Measurements from ENCODE around the gene ITGA2.

ITGA2 gene

GRCh38 chr5:53002491-53002890 lies 13.3 kb downstream of the ITGA2 start:
- Histone ChIP-seq H3K4me3 (ENCODE audit: low read length) (no peak overlapping the region), H3K9ac (ENCODE audit: low read depth, low read length) (no peak overlapping the region), H3K36me3 (ENCODE audit: insufficient read depth, low read length) (no peaks in the 10 kb centered on the region; the same call in 1 of the 2 replicates), H3K9me3 (ENCODE audit: insufficient read depth, low read depth, low read length) (no peaks in the 10 kb centered on the region), H3K27ac (ENCODE audit: low read depth, low read length) (no peak overlapping the region), H3K27me3 (ENCODE audit: insufficient read depth, low read length) (no peaks in the 10 kb centered on the region), H3K4me1 (ENCODE audit: insufficient read depth, low read length) (no peaks in the 10 kb centered on the region)
- WGBS: 90% methylated on average over 1 of the region's 1 CpG

- H3K9ac ChIP-seq (ENCODE audit: low read depth, low read length): no peak overlapping the region
- H3K27ac ChIP-seq (ENCODE audit: low read depth, low read length): no peak overlapping the region
- H3K27me3 ChIP-seq (ENCODE audit: insufficient read depth, low read length): no peaks in the 10 kb centered on the region
- no peaks in the 10 kb centered on the region; the same call in 1 of the 2 replicates for H3K36me3 ChIP-seq (ENCODE audit: insufficient read depth, low read length)
- WGBS: 85% methylated on average over 1 of the region's 1 CpG
- H3K4me3 ChIP-seq (ENCODE audit: low read length): no peak overlapping the region
- no peaks in the 10 kb centered on the region for H3K4me1 ChIP-seq (ENCODE audit: insufficient read depth, low read length)
- H3K9me3 ChIP-seq (ENCODE audit: insufficient read depth, low read depth, low read length): no peaks in the 10 kb centered on the region
Measured at GRCh38 chr5:53003144-53003543, 14.0 kb downstream of the ITGA2 start.

GRCh38 chr5:53006911-53007890 lies 18.0 kb downstream of the ITGA2 start:
- no peaks in the 10 kb centered on the region; the same call in 1 of the 2 replicates for H3K36me3 ChIP-seq (ENCODE audit: insufficient read depth, low read length)
- no peaks in the 10 kb centered on the region for H3K27me3 ChIP-seq (ENCODE audit: insufficient read depth, low read length)
- H3K4me1 ChIP-seq (ENCODE audit: insufficient read depth, low read length): no peaks in the 10 kb centered on the region
- H3K4me3 ChIP-seq (ENCODE audit: low read length): no peak overlapping the region
- WGBS: 85% methylated on average over 2 of the region's 4 CpGs
- H3K9ac ChIP-seq (ENCODE audit: low read depth, low read length): no peak overlapping the region
- no peak overlapping the region for H3K27ac ChIP-seq (ENCODE audit: low read depth, low read length)
- no peaks in the 10 kb centered on the region for H3K9me3 ChIP-seq (ENCODE audit: insufficient read depth, low read depth, low read length)

GRCh38 chr5:53008751-53009150 lies 19.6 kb downstream of the ITGA2 start:
- Histone ChIP-seq H3K4me1 (ENCODE audit: insufficient read depth, low read length) (no peaks in the 10 kb centered on the region), H3K4me3 (ENCODE audit: low read length) (no peak overlapping the region), H3K9ac (ENCODE audit: low read depth, low read length) (no peak overlapping the region), H3K9me3 (ENCODE audit: insufficient read depth, low read depth, low read length) (no peaks in the 10 kb centered on the region), H3K27ac (ENCODE audit: low read depth, low read length) (no peak overlapping the region), H3K27me3 (ENCODE audit: insufficient read depth, low read length) (no peaks in the 10 kb centered on the region), H3K36me3 (ENCODE audit: insufficient read depth, low read length) (no peaks in the 10 kb centered on the region; the same call in 1 of the 2 replicates)
- WGBS: 78% methylated on average over 1 of the region's 1 CpG

- no peak overlapping the region for H3K27ac ChIP-seq (ENCODE audit: low read depth, low read length)
- H3K27me3 ChIP-seq (ENCODE audit: insufficient read depth, low read length): no peaks in the 10 kb centered on the region
- no peaks in the 10 kb centered on the region for H3K4me1 ChIP-seq (ENCODE audit: insufficient read depth, low read length)
- 100% methylated on average over 1 of the region's 1 CpG for WGBS
- H3K36me3 ChIP-seq (ENCODE audit: insufficient read depth, low read length): no peaks in the 10 kb centered on the region
- H3K9me3 ChIP-seq (ENCODE audit: insufficient read depth, low read depth, low read length): no peaks in the 10 kb centered on the region
- no peak overlapping the region for H3K9ac ChIP-seq (ENCODE audit: low read depth, low read length)
- H3K4me3 ChIP-seq (ENCODE audit: low read length): no peak overlapping the region
Measured at GRCh38 chr5:53009816-53010215, 20.7 kb downstream of the ITGA2 start.

GRCh38 chr5:53010814-53011213 lies 21.7 kb downstream of the ITGA2 start:
- Histone ChIP-seq H3K36me3 (ENCODE audit: insufficient read depth, low read length) (no peaks in the 10 kb centered on the region), H3K4me1 (ENCODE audit: insufficient read depth, low read length) (no peaks in the 10 kb centered on the region), H3K4me3 (ENCODE audit: low read length) (no peak overlapping the region), H3K9me3 (ENCODE audit: insufficient read depth, low read depth, low read length) (no peaks in the 10 kb centered on the region), H3K27ac (ENCODE audit: low read depth, low read length) (no peak overlapping the region), H3K9ac (ENCODE audit: low read depth, low read length) (no peak overlapping the region), H3K27me3 (ENCODE audit: insufficient read depth, low read length) (no peaks in the 10 kb centered on the region)
- WGBS: 85% methylated on average over 1 of the region's 1 CpG

GRCh38 chr5:53011233-53011632 lies 22.1 kb downstream of the ITGA2 start:
- 91% methylated on average over 1 of the region's 1 CpG for WGBS
- H3K27me3 ChIP-seq (ENCODE audit: insufficient read depth, low read length): no peaks in the 10 kb centered on the region

GRCh38 chr5:53013857-53014256 lies 24.7 kb downstream of the ITGA2 start:
- 89% methylated on average over 2 of the region's 2 CpGs for WGBS
- Histone ChIP-seq H3K27me3 (ENCODE audit: insufficient read depth, low read length) (no peaks in the 10 kb centered on the region), H3K9ac (ENCODE audit: low read depth, low read length) (no peak overlapping the region), H3K27ac (ENCODE audit: low read depth, low read length) (no peak overlapping the region), H3K36me3 (ENCODE audit: insufficient read depth, low read length) (no peaks in the 10 kb centered on the region), H3K4me1 (ENCODE audit: insufficient read depth, low read length) (no peaks in the 10 kb centered on the region), H3K9me3 (ENCODE audit: insufficient read depth, low read depth, low read length) (no peaks in the 10 kb centered on the region), H3K4me3 (ENCODE audit: low read length) (no peak overlapping the region)

More at GRCh38 chr5:53011233-53011632, 22.1 kb downstream of the ITGA2 start:
- Histone ChIP-seq H3K9me3 (ENCODE audit: insufficient read depth, low read depth, low read length) (no peaks in the 10 kb centered on the region), H3K4me1 (ENCODE audit: insufficient read depth, low read length) (no peaks in the 10 kb centered on the region), H3K4me3 (ENCODE audit: low read length) (no peak overlapping the region), H3K9ac (ENCODE audit: low read depth, low read length) (no peak overlapping the region), H3K36me3 (ENCODE audit: insufficient read depth, low read length) (no peaks in the 10 kb centered on the region), H3K27ac (ENCODE audit: low read depth, low read length) (no peak overlapping the region)

GRCh38 chr5:53017383-53017782 lies 28.2 kb downstream of the ITGA2 start:
- no peaks in the 10 kb centered on the region for H3K9me3 ChIP-seq (ENCODE audit: insufficient read depth, low read depth, low read length)
- 95% methylated on average over 5 of the region's 5 CpGs for WGBS
- no peaks in the 10 kb centered on the region for H3K27me3 ChIP-seq (ENCODE audit: insufficient read depth, low read length)
- H3K36me3 ChIP-seq (ENCODE audit: insufficient read depth, low read length): no peaks in the 10 kb centered on the region
- no peak overlapping the region for H3K27ac ChIP-seq (ENCODE audit: low read depth, low read length)
- no peak overlapping the region for H3K4me3 ChIP-seq (ENCODE audit: low read length)
- H3K4me1 ChIP-seq (ENCODE audit: insufficient read depth, low read length): no peaks in the 10 kb centered on the region
- no peak overlapping the region for H3K9ac ChIP-seq (ENCODE audit: low read depth, low read length)

GRCh38 chr5:53017794-53018391 lies 28.7 kb downstream of the ITGA2 start:
- Histone ChIP-seq H3K9ac (ENCODE audit: low read depth, low read length) (no peak overlapping the region), H3K27ac (ENCODE audit: low read depth, low read length) (no peak overlapping the region), H3K4me1 (ENCODE audit: insufficient read depth, low read length) (no peaks in the 10 kb centered on the region), H3K27me3 (ENCODE audit: insufficient read depth, low read length) (no peaks in the 10 kb centered on the region), H3K4me3 (ENCODE audit: low read length) (no peak overlapping the region), H3K36me3 (ENCODE audit: insufficient read depth, low read length) (no peaks in the 10 kb centered on the region), H3K9me3 (ENCODE audit: insufficient read depth, low read depth, low read length) (no peaks in the 10 kb centered on the region)
- 95% methylated on average over 10 of the region's 10 CpGs for WGBS

- no peaks in the 10 kb centered on the region for H3K36me3 ChIP-seq (ENCODE audit: insufficient read depth, low read length)
- 95% methylated on average over 4 of the region's 4 CpGs for WGBS
Measured at GRCh38 chr5:53019320-53019719, 30.2 kb downstream of the ITGA2 start.

More at GRCh38 chr5:53019320-53019719, 30.2 kb downstream of the ITGA2 start:
- H3K4me3 ChIP-seq (ENCODE audit: low read length): no peak overlapping the region
- no peaks in the 10 kb centered on the region for H3K9me3 ChIP-seq (ENCODE audit: insufficient read depth, low read depth, low read length)
- no peaks in the 10 kb centered on the region for H3K27me3 ChIP-seq (ENCODE audit: insufficient read depth, low read length)
- H3K4me1 ChIP-seq (ENCODE audit: insufficient read depth, low read length): no peaks in the 10 kb centered on the region
- no peak overlapping the region for H3K27ac ChIP-seq (ENCODE audit: low read depth, low read length)
- H3K9ac ChIP-seq (ENCODE audit: low read depth, low read length): no peak overlapping the region
